Inflammatory macrophage treated with lipopolysaccharide for 1 hour (primary cell): ENCODE data around the gene KIF14.
"Not testable (repeated sequence)": the region's sequence is repeated elsewhere in the genome, so short reads cannot be mapped to it uniquely, and the experiment has no call there.

ENCODE experiments used
- DNase-seq, 2 donors: peaks; one replicate each; pipeline ENCODE4 v3.0.0-alpha.2; 2020 to 2022

Gene KIF14

DNA sequence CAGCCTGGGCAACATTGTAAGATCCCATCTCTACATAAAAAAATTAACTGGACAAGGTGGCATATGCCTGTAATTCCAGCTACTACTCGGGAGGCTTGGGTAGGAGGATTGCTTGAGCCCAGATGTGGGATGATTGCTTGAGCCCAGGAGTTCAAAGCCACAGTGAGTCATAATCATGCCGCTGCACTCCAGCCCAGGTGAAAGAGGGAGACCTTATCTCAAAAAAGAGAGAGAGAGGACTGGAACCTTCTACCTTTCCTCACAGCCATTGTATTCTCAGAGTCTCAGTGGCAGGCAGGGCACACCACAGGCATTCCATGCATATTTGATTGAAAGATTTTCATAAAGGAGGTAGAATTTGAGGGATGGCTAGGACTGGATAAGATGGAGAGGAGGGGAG is 78.4 kb downstream of the KIF14 start:
- no peak for DNase-seq

DNA sequence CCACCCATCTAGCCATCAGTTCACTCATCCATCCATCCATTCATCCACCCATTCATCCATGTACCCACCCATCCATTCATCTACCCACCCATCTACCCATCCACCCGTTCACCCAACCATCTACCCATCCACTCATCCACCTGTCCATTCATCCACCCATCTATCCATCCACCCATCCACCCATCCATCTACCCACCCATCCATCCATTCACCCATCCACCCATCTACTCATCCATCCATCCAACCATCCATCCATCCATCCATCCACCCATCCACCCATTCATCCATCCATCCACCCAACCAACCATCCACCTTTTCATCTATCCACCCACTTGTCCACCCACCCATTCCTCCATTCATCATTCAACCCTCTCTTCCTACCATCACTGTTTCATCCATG is 80.3 kb downstream of the KIF14 start:
- no peak for DNase-seq

DNA sequence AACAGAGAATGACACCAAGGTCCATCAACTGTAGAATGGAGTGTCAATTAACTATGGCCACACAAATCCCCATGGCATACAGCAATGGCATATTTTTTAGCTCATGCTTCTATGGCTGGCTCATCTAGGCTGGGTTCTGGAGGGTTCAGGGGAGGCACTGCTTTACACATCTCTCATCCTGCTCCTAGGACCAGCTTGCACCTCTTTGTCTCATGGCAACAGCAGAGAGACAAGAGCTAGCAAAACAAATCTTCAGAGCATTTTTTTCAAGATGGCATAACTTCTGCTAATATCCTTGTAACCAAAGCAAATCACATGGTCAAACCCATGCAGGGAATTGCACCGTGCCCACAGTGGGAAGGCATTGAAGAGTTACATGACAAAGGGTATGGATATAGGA is 82.4 kb downstream of the KIF14 start:
- no peak for DNase-seq

DNA sequence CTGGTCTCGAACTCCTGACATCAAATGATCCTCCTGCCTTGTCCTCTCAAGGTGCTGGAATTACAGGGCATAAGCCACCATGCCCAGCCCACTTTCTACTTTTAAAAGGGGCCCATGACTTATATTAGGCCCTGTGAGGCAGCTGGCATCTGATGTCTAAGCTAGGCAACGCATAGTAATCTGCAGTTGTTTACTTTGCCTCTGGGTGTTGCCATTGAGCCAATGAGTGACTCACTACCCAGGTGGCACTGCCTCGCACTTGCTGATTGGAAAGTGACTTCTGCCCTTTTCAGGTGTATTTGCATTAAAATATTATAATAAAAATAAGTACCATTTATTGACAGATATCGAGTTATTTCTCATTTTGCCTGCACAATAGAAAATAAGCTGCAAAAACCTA is 84.9 kb downstream of the KIF14 start:
- no peak for DNase-seq

DNA sequence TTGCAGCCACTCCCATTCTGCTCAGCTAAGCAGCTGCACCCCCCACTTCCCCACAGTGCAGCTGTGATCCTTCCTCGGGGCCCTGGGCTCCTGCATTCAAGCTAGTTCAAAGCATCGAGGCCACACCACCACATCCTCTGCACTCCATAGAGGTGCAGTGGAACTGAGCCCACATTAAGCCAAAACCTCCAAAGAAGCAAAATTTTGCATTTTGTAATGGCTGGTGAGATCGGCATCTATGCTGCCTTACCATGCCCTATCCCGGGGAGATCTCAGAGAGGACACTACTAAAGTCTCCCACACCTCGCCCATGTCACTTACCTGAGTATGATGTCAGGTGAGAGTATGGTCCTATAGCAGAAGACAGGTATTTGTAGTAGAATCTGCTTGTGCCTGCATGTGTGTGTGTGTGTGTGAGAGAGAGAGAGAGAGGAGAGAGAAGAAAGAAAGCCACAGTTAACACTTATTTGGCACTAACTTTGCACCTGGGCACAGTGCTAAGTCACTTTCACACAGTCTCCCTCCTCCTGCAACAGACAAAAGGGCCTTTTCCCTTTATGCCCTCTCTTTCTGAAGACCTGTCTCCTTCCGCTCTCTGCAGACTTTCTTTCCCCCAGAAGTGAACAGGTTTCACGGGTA is 89.8 kb downstream of the KIF14 start:
- no peak for DNase-seq

DNA sequence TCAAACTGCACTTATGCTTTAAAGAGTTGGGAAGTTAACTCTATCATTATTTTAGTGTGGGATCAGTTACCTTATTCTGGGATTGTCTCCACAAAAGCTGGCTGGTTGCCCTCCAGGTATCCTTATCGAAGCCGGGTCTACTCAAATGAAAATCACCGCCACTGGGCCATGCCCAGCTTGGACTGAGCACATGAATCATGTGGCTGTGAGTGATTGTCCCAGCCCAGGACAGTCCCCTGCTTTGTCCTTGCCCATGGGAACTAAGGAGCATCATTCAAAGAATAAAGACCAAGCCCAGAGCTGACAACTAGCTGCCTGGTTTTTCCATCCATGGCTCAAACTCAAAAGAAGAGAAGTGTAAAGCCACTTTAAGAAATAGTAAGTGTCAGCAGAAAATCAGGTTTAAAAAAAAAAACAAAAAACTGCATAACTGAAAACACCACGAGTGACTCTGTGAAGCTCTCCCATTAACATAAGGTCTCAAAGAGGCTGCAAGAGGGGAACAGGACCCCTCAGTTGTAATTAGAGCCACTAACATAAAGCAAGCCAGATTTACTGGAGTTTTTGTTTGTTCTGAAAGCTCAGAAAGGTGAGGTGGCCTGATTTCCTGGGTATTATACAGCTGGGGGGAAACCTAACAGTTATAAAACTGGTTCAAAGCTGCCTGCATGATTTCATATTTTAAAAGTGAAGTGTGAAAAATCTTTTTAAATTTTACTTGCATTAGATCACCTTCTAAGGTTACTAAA is 91.5 kb downstream of the KIF14 start:
- no peak for DNase-seq

DNA sequence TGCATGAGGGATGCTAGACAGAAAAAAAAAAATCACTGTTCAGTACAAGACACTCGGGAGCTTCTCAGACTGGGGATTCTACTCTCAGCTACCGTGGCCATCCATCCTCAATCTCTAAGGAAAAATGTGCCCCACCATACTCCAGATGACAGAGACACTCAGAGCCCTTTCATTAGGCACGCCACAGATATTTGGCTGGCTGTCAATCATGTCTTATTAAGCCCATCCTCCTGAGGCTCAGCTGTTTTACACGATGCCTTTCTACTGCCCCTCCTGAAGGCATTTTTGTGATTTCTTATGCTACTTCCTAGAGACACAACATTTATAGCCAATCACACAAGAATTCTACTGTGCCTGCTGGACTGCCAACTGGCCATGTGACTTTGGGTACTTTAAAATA is 92.9 kb downstream of the KIF14 start:
- DNase-seq, result no peak

DNA sequence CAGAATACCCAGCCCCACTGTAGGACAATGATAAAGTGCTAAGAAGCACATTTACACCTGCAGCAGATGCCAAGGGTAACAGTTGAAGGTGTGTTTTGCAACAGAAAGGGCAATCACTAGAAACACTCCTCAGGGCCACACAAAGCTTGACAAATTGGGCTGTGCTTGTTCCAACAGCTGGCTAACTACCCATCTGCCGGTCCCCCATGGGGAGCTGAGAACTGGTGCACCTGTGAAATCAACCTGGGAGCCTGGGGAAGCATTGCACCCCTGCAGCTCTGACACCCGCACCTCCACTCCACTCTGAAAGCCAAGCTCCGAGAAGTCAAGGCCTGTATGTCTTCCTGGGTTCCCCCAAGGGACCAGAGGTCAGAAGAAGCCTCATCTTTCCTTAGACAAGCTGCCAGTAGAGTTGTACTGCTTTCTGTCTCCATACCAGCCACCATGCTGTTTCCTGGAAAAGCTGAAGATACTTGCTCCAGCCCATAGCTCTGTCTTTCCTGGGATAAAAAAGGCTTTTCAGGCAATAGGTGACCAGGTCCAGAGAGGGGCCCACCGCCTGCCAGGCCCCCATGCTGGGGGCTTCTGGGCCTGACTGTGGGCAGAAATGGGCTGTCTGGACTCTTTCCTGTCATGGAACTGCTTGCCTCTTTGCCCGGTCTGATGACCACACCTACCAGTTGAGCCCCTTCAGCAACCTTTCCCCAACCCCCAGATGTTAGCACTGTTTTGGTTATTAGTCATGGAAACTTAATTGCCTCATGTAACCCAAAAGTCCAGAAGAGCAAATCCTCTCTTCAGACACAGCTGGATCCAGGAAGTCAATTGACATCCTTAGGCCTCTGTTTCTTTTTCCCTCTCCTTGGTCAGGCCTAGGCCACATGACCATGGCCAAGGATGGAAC is 93.6 kb downstream of the KIF14 start:
- DNase-seq, result no peak

DNA sequence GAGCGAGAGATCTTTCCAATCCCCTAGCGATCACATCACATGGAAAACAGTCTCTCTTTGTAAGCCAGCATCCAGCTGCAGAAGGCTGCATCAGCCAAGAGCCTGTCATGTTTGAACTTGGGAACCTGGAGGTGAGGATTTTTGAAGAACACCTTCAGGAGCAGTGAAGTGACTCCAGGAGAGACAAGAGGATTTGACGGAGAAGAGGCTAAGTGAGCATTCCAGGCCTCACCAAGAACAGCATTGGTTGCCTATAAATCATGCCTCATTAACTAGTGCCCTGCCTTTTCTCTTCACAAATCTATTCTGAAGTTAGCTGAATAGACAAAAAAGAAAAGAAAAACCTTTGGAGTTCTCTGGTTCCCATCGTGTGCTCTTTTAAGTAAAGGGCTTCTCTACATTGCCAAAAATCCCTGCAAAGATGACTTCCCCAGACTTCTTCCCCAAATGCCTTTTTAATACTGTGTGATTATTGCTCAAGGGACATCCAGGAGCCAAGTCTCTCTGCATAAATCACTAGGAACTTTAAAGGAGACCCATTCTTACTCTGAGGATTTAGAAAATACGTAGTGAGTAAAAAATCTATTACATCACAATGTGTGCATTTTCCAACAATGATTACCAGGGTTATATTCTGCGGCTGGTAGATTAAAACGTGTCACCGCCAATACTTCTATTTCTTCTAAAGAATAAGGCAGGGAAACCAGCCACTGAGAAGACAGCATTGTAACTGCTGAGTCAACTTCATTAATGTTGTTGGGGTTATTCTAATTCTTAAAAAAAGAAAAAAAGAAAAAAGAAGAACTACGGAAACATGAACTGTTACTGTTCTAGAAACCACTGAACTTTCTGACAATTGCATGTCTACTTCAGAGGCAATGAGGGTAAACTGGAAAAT is 95.2 kb downstream of the KIF14 start:
- DNase-seq, result peak in 1 of 2 donors; percentile 33

DNA sequence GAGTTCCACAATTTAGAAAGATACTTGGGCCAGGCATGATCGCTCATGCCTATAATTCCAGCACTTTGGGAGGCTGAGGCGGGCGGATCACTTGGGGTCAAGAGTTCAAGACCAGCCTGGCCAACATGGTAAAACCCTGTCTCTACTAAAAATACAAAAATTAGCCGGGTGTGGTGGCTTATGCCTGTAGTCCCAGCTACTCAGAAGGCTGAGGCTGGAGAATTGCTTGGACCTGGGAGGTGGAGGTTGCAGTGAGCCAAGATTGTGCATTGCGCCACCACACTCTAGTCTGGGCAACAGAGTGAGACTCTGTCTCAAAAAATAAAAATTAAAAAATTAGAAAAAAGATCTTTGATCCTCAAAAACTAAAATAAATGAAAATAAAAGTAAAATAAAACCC is 96.0 kb downstream of the KIF14 start:
- not testable (repeated sequence) for DNase-seq

DNA sequence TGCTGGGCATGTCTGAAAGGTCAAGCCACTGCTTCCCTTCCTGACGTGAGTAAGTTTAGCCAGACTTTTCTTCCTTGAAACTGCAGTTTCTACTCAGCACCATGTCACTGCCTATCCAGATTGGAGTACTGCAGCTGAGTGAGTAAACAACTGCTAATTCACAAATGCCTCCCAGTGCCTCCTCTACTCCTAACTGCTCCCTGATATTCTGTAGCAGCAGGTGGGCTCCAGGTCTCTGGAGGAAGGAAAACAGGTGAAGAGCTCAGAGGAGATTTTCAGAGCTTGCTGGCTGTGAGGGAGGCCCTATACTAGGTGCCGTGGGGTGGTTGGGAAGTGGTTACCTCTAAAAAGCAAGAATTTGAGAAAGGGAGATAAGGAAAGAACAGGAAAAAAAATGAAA is 96.5 kb downstream of the KIF14 start:
- DNase-seq, result no peak

DNA sequence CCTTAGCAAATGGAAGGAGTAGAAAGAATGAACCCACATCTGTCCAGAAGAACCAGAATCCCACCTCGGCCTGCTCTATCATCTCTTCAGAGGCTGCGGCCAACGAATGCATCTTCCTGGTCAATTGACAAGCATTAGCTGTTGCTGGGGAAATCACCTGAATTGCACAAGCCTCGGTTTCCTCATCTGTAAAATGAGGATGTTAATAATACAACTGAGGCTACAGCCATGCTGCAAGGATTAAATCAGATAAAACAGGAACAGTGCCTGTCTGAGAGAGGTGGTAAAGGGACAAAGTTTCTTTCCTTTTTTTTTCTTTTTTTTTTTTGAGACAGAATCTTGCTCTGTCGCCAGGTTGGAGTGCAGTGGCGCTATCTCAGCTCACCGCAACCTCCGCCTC is 99.8 kb downstream of the KIF14 start:
- peak; percentile 81 to 86 for DNase-seq

DNA sequence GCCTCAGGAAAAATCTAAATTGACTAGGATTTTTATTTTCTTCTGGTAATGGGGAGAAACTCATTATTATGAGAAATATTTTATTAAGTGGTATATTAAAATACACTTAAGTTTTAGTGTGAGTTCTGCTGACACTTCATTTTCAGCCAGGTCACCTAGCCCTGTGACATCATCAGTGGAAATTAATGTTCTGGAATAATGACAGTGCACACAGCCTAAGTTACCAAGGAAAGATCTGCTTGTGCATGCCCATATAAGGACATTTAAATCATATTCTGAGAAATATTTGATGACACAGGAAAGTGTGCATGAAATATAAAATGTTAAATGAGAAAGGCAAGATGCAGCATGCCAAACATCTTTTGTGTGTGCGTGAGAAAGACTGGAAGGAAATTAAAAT is 102.0 kb downstream of the KIF14 start:
- DNase-seq, result no peak

DNA sequence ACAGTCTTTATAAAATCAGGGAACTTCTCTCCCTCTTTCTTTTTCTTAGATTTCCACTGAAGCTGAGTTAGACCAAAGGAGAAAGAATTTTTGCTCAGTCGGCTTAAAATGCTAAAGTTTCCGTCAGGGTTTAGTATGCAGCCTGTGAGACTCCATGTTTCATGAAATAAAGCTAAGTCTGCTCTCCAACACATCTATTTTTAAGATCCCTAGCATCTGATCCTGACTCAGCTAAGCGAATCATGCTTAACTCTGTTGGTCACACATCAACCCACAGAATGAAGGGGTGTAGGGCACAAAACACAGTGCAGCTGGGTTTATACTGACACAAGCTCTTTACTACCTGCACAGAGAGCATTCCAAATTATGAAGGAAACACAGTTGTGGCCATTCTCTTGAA is 108.4 kb downstream of the KIF14 start:
- peak; percentile 36 to 81 for DNase-seq

DNA sequence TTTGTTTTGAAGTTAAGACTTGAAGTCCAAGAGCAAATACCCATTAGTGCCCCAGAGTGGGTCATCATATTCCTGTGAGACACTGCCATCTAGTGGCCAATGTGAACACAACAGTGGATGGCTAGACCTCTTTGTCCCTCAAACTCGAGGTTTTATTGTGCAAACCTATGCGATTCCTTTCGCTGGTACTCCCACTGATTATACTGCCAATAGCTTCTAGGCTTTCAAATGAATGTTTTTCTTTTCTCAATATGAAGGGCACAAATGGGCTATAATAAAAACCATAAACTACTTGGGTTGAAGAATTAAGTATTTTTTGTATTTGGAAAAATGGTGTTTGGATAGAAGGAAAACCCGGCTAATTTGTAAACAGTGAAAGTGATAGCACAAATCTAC is 110.3 kb downstream of the KIF14 start:
- DNase-seq, result peak; percentile 73 to 96

DNA sequence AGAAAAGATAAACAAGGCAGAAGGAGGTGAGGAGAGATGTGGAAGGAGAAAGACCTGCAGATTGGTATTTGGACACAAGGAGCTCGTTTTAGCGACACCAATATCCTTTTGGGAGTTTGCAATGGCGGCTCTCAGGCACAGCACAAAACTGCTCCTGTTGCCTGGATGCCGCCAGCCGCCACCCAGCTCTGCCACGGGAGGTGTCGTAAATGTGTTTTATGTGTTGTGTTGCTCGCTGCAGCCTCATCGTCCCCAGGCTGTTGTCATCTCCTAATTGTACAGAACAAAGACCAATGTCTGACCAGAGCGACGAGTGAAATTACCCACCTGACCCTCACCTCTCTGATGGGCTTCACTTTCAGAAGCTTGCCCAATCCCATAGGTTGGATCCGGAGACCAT is 114.1 kb downstream of the KIF14 start:
- DNase-seq, result no peak

DNA sequence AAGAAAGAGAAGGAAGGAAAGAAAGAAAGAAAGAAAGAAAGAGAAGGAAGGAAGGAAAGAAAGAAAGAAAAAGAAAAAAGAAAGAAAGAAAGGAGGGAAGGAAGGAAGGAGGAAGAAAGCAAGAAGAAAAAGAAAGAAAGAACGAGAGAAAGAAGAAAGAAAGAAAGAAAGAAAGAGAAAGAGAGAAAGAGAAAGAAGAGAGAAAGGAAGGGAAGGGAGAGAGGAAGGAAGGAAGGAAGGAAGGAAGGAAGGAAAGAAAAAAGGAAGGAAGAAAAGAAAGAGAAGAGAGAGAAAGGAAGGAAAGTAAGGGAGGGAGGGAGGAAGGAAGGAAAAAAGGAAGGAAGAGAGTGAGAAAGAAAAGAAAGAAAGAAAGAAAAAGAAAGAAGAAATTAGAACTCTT is 115.3 kb downstream of the KIF14 start:
- DNase-seq, result no peak
